ENCODE results near the gene IGSF11. TPM values are rescaled to one million over a fixed set of nuclear protein-coding genes. Genes with fewer than 3 reads are reported as not detected.

The IGSF11 gene
- total RNA-seq, 2 experiments from 2014 or later, result 0.07 TPM; not detected in 1

DNA sequence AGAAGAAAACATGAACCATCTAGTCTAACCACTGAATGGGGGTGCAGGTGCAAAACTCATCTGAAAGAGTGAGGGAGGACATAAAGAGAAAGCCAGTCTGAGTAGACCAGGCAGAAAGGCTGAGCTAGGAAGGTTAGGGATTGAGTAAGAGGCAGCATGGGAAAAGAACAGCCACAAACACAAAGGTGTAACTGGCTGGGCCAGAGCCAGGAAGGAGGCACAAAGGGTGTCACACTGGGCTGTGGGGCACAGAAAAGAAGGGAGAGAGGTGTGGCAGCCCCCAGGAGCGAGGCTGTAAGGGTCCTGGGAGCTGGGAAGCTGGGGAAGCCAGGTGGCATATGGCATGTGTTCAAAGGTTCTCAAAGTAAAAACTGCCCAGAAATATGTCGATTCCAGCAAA, 18.7 kb downstream of the IGSF11 start:
- DNase-seq (no peak), ATAC-seq (no peak)
- no peak overlapping the region for H3K4me3 Mint-ChIP-seq
- no peak overlapping the region for H3K27ac Mint-ChIP-seq
- H3K9me3 Mint-ChIP-seq, result no peaks in the 10 kb centered on the region
- ChIA-PET CTCF (interaction anchor here (1.2 kb wide), 1 partner anchor 19 kb away, joined by 3 read pairs; the partner anchor contains the start of gene IGSF11), POLR2A (interaction anchor here (0.6 kb wide), 1 partner anchor 360 kb away, joined by 3 read pairs; no protein-coding TSS in a partner anchor)
- peaks cover 5% of the 10 kb centered on the region for H3K27me3 Mint-ChIP-seq
- intact Hi-C loops (cut with micrococcal nuclease), result no loop called here
- TF ChIP-seq CTCF (IDR thresholded peaks at IDR 0.05), result no peak
- peaks cover 8% of the 10 kb centered on the region for H3K4me1 Mint-ChIP-seq (ENCODE audit: low read depth)
- H3K36me3 Mint-ChIP-seq (ENCODE audit: low read depth), result no peaks in the 10 kb centered on the region

- ChIA-PET POLR2A (no interaction called here), CTCF (interaction anchor here (0.6 to 1.4 kb wide), 2 partner anchors 128 to 130 kb away, joined by 3 read pairs; no protein-coding TSS in a partner anchor)
- TF ChIP-seq CTCF (IDR thresholded peaks at IDR 0.05), result no peak
- intact Hi-C loops (cut with micrococcal nuclease), result no loop called here
- DNase-seq (no peak), ATAC-seq (no peak)
- Mint-ChIP-seq H3K4me1 (ENCODE audit: low read depth) (peaks cover 3% of the 10 kb centered on the region), H3K4me3 (no peak overlapping the region), H3K27ac (no peak overlapping the region), H3K27me3 (peaks cover 5% of the 10 kb centered on the region), H3K36me3 (ENCODE audit: low read depth) (no peaks in the 10 kb centered on the region), H3K9me3 (no peaks in the 10 kb centered on the region)
Observed at GRCh38 chr3:119013951-119014350, 20.7 kb downstream of the IGSF11 start.

- ATAC-seq (no peak), DNase-seq (no peak)
- Mint-ChIP-seq H3K4me1 (ENCODE audit: low read depth) (peaks cover 3% of the 10 kb centered on the region), H3K4me3 (no peak overlapping the region), H3K9me3 (no peaks in the 10 kb centered on the region), H3K27me3 (peaks cover 8% of the 10 kb centered on the region), H3K36me3 (ENCODE audit: low read depth) (no peaks in the 10 kb centered on the region), H3K27ac (no peak overlapping the region)
- intact Hi-C loops (cut with micrococcal nuclease), result no loop called here
- ChIA-PET CTCF (interaction anchor here (0.9 to 1.3 kb wide), 2 partner anchors 9 to 24 kb away, joined by 3 read pairs; partner anchors contain the start of gene IGSF11), POLR2A (no interaction called here)
- no peak for TF ChIP-seq CTCF (IDR thresholded peaks at IDR 0.05)
Observed at GRCh38 chr3:119011528-119011927, 23.1 kb downstream of the IGSF11 start.

- Mint-ChIP-seq H3K4me3 (no peak overlapping the region), H3K27me3 (no peaks in the 10 kb centered on the region), H3K4me1 (ENCODE audit: low read depth) (no peaks in the 10 kb centered on the region), H3K9me3 (no peaks in the 10 kb centered on the region), H3K36me3 (ENCODE audit: low read depth) (no peaks in the 10 kb centered on the region), H3K27ac (no peak overlapping the region)
- DNase-seq (no peak), ATAC-seq (no peak)
- ChIA-PET POLR2A (no interaction called here), CTCF (no interaction called here)
- no peak for TF ChIP-seq CTCF (IDR thresholded peaks at IDR 0.05)
- intact Hi-C loops (cut with micrococcal nuclease), result no loop called here
Observed at GRCh38 chr3:118997190-118997589, 37.5 kb downstream of the IGSF11 start.

DNA sequence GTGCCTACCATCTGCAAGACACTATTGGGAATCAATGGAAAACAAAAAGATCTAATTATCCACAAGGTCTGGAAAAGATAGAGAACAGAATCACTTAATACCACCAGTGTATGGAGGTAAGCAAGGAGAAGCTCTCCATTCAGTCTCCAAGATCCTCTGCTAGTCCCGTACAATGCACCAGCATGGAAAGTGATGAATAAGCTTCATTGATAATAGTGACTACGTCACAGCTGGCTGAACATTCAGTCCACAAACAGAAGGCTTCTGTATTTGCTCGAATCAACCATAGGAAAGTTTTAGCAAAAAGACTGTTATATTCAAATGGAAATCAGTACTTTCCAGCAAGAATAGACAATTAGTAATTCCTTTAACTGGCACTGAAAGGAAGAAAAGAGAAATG, 42.9 kb downstream of the IGSF11 start:
- DNase-seq, result no peak
- H3K27ac Mint-ChIP-seq, result no peak overlapping the region
- TF ChIP-seq CTCF (IDR thresholded peaks at IDR 0.05), result no peak
- ChIA-PET POLR2A (no interaction called here), CTCF (interaction anchor here (0.6 kb wide), 1 partner anchor 1825 kb away, joined by 3 read pairs; no protein-coding TSS in a partner anchor)
- ATAC-seq, result no peak
- H3K36me3 Mint-ChIP-seq (ENCODE audit: low read depth), result no peaks in the 10 kb centered on the region
- intact Hi-C loops (cut with micrococcal nuclease), result no loop called here
- H3K27me3 Mint-ChIP-seq, result no peaks in the 10 kb centered on the region
- H3K9me3 Mint-ChIP-seq, result no peaks in the 10 kb centered on the region
- H3K4me1 Mint-ChIP-seq (ENCODE audit: low read depth), result peaks cover 7% of the 10 kb centered on the region
- H3K4me3 Mint-ChIP-seq, result no peak overlapping the region

Measured in activated CD8-positive, alpha-beta T cell treated with anti-CD3 and anti-CD28 coated beads for 36 hours (primary cell).